Measurements from ENCODE around the gene SNPH. TPM values are rescaled to one million over a fixed set of nuclear protein-coding genes. Genes with fewer than 3 reads are reported as not detected.

The SNPH gene
- polyA plus RNA-seq, 10 donors, result 4.5 to 9.6 (median 5.6) TPM

DNA sequence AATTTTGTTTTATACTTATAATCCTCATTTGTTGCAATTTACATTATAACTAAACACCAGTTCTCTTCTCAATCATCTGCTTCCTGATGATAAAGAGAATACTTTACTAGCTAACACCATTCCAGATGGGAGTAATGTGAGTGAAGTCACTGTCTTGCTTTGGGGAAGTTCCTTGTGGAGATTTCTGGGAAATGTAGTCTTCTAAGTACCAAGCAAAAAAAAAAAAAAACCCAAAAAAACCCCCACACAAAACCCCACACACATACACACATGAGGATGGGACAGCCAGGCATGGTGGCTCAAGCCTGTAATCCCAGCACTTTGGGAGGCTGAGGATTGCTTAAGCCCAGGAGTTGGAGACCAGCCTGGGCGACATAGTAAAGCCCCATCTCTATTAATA, 2.2 kb upstream of the SNPH start:
- no peak for DNase-seq

GRCh38 chr20:1264727-1265126, 1.4 kb upstream of the SNPH start:
- DNase-seq, result no peak

GRCh38 chr20:1265226-1265915, 723 bp upstream of the SNPH start:
- DNase-seq, result no peak

DNA sequence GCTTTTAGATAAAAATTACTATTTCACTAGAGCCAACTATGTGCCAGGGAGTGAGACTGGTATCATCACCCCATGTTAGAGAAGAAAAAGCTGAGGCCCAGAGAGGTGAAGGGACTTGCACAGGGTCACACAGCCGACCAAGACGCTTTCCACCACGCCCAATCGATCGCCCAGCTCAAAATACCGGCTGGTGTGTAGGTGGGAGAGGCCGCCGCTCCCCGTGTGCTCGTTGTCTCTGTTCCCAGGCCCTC, 253 bp upstream of the SNPH start:
- no peak for DNase-seq

- DNase-seq, result no peak
These were observed 1.1 kb downstream of the SNPH start for GRCh38 chr20:1267161-1267560.

DNA sequence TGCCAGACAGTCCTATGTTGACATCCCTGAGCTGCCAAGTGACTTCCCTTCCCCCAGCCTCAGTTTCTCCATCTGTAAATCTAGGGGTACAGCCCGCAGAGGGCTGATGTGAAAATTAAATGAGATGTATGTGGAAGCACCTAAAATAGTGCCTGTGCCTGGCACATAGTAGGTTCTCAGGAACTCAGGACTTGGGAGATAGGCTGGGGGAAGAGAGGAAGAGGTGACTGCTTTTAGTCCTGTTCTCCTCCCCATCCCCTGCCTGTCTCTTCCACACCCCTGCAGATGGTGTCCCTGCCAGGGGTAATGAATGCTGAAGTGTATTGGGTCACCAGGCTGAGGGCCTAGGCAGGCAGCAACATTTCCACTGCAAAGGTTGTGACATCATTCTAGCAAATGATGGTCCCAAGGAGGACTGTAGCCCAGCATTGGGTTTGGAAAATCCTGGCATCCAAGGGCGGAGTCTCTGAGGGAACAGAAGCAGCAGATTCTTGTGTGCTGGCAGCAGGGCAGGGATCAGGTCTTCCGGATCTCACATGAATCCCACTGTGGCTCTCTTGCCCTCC, 1.8 kb downstream of the SNPH start:
- DNase-seq, result no peak

GRCh38 chr20:1269235-1269634, 3.1 kb downstream of the SNPH start:
- no peak for DNase-seq

- no peak for DNase-seq
These were observed 3.8 kb downstream of the SNPH start for GRCh38 chr20:1269850-1270249.

- no peak for DNase-seq
These were observed 6.4 kb downstream of the SNPH start for GRCh38 chr20:1272368-1273100.

DNA sequence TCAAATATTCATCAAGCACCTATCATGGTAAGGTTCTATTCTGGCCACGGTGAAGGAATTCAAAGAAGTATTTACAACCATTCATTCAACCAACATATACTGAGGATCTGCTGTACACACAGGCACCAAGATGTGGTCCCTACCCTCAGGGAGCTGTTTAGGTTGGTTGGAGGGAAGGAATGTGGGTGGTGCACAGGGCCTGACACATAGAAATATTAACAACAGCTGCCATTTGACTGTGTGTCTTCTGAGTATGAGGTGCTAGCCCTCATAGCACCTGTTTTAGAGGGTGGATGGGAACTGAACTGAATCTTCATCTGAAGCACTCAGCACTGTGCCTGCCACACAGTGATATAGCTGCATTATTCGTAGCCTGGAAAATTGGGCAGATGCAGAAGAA, 7.3 kb downstream of the SNPH start:
- peak in 1 of 3 donors; percentile 13 for DNase-seq

GRCh38 chr20:1274485-1275311, 8.6 kb downstream of the SNPH start:
- DNase-seq, result no peak

DNA sequence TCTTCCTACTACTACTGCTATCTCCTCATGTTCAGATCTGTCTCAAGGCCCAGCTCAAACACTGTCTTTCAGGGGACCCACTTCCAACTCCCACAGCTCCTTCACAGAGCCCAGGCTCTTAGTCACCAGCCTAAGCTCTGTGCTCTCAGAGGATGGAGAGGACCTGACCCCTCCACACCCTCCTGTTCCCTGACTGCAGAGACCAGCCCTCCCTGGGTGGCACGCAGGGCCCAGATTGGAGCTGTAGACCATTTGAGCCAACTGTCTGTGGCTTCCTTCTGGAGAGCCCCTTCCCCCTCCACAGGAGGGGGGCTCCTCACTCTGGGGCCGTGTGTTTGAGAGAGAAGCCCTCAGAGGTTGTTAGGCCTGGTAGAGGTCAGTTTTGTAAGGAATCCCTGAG, 9.8 kb downstream of the SNPH start:
- DNase-seq, result no peak

DNA sequence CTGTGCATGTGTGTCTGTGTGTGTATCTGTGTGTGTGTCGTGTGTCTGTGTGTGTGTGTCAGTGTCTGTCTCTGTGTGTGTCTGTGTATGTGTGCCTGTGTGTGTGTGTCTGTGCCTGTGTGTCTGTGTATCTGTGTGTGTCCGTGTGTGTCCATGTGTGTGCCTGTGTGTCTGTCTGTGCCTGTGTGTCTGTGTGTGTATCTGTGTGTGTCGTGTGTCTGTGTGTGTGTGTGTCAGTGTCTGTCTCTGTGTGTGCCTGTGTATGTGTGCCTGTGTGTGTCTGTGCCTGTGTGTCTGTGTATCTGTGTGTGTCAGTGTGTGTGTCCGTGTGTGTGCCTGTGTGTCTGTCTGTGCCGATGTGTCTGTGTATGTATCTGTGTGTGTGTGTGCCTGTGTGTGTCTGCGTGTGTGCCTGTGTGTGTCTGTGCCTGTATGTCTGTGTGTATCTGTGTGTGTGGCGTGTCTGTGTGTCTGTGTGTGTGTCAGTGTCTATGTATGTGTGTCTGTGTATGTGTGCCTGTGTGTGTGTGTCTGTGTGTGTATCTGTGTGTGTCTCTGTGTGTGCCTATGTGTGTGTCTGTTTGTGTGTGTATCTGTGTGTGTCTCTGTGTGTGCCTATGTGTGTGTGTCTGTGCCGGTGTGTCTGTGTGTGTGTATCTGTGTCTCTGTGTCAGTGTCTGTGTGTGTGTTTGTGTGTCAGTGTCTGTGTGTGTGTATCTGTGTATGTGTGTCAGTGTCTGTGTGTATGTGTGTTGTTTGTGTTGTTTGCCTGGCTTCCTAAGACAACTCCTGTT, 11.6 kb downstream of the SNPH start:
- DNase-seq, result no peak

GRCh38 chr20:1278993-1279392, 12.9 kb downstream of the SNPH start:
- no peak for DNase-seq

DNA sequence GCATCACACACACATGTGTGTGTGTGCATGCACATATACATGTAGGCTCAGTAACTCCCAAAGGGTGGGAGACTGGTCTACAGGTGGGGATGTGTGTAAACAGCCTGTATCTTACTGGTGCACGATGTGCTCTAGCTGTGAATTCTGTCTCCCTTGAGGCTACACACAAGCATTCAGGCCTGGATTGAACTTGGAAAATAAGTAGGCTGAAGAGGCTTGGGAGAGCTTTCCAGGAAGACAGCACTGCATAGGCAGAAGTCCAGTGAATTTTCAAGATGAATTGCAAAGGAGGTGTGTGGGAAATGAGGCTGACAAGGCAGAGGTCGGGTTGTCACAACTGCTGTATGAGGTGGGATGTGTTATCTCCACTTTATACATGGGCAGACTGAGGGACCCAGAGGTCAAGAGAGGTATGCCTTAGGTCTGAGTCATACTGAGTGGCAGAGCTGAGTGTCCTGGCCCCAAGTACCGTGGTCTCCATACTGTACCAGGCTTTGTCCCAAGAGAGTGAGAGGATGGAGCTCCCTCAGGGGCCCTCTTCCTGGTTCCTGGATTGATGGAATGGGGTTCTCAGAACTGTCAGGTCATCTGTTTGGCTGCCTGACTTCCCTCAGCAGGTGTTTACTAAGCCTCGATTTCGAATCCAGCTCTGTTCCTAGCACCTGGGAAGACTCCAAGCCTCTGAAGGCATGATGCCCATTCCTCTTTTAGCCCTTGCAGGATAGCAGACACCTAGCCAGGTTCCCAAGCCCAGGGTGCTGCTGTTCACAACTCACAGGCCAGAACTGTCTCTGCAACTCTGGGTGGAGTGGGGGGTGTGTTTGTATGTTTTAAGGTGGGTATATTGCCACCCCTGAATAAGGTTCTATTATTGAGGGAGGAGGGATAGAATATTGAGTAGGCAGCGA, 14.4 kb downstream of the SNPH start:
- DNase-seq, result no peak

GRCh38 chr20:1281279-1282057, 15.4 kb downstream of the SNPH start:
- DNase-seq, result no peak

DNA sequence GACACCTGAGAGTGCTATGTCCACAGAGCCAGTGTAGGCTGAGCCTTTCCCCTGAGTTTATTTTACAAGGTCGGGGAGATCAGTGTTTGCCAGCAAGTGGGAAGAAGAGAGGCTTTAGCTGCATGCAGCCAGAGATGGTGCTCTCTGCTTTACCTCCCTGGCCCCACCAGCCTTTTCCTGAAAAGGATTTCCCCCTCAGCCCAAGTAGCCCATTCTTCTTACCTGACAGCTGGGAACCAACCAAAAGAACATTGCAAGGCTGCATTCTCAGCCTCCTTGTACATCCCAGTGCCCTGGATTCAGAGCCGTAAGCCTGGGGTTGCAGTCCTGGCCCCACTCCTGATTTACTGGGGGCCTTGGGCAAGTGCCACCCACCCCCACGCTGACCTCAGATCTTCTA, 16.9 kb downstream of the SNPH start:
- no peak for DNase-seq

GRCh38 chr20:1283522-1284510, 17.7 kb downstream of the SNPH start:
- no peak for DNase-seq
